A673 (cell line): ENCODE measurements around the gene DNAJC12. TPM values are rescaled to one million over a fixed set of nuclear protein-coding genes. Genes with fewer than 3 reads are reported as not detected.

Experiments used
- BruUV-seq: library from RNA; stranded (reverse); fragments of 400-500 nt; replicated peaks from 2 replicates; lab custom pipeline; 2021; lab: Mats Ljungman, UMichigan
- CTCF ChIA-PET: fragments of 300-600 bp; sonication (Branson Sonifier 250); formaldehyde crosslinking; loops from one replicate; lab custom pipeline; 2022; ENCODE audit warnings: antibody characterized with exemption; lab: Charles Lee
- POLR2A ChIA-PET: fragments of 300-600 bp; sonication (Branson Sonifier 250); formaldehyde crosslinking; loops from one replicate; lab custom pipeline; 2022; ENCODE audit warnings: antibody characterized with exemption; ENCODE audit not compliant: low non-redundant PET; lab: Charles Lee
- DNase-seq: peaks from one replicate; pipeline ENCODE4 v3.0.0-alpha.2; 2015; ENCODE audit warnings: low spot score
- H3K27ac ChIP-seq: fragments of 200-600 bp; sonication (generic); 2 replicates; pipeline ENCODE4 v1.5.1; 2016; ENCODE audit warnings: mixed run types, low read depth, mild to moderate bottlenecking, mixed read lengths, antibody characterized with exemption, low read length; ENCODE audit not compliant: poor library complexity, severe bottlenecking
- H3K27me3 ChIP-seq: fragments of 200-600 bp; sonication (generic); replicated peaks from 2 replicates; pipeline ENCODE4 v1.6.1; 2017; ENCODE audit warnings: mixed run types, low read depth, mild to moderate bottlenecking, mixed read lengths, antibody characterized with exemption, low read length; ENCODE audit not compliant: insufficient read depth, poor library complexity
- H3K36me3 ChIP-seq: fragments of 200-600 bp; sonication (generic); 2 replicates; pipeline ENCODE4 v1.6.1; 2016; ENCODE audit warnings: mixed run types, mild to moderate bottlenecking, mixed read lengths, antibody characterized with exemption, low read length; ENCODE audit not compliant: insufficient read depth, poor library complexity, severe bottlenecking
- H3K4me1 ChIP-seq: fragments of 200-600 bp; sonication (generic); 2 replicates; pipeline ENCODE4 v1.6.1; 2017; ENCODE audit warnings: mixed run types, mild to moderate bottlenecking, mixed read lengths, antibody characterized with exemption, low read length; ENCODE audit not compliant: insufficient read depth, poor library complexity, severe bottlenecking
- H3K4me3 ChIP-seq: fragments of 200-600 bp; sonication (generic); 2 replicates; pipeline ENCODE4 v1.5.1; 2016; ENCODE audit warnings: low read depth, mixed run types, mild to moderate bottlenecking, mixed read lengths, low read length; ENCODE audit not compliant: poor library complexity, severe bottlenecking
- H3K9me3 ChIP-seq: fragments of 200-600 bp; sonication (generic); 2 replicates; pipeline ENCODE4 v1.6.1; 2016; ENCODE audit warnings: mixed run types, low read depth, mild to moderate bottlenecking, mixed read lengths, antibody characterized with exemption, low read length; ENCODE audit not compliant: poor library complexity, severe bottlenecking
- CTCF ChIP-seq: fragments of 300-800, 200-600 bp; sonication (generic); conservative IDR thresholded peaks from 2 replicates; pipeline ENCODE4 v1.5.1; 2017; ENCODE audit warnings: low read depth, mild to moderate bottlenecking, antibody characterized with exemption, low read length, moderate library complexity, mixed read lengths
- EZH2 ChIP-seq: fragments of 200-600 bp; sonication (generic); IDR thresholded peaks from 2 replicates; pipeline ENCODE4 v1.6.1; 2017; ENCODE audit warnings: borderline replicate concordance, low read depth, mild to moderate bottlenecking, mixed read lengths, antibody characterized with exemption, low read length; ENCODE audit not compliant: poor library complexity, severe bottlenecking
- intact Hi-C: fragments of 100-400 bp; cut with micrococcal nuclease; formaldehyde crosslinking; loops from one replicate; pipeline ENCODE4 v1.10.0; 2022; ENCODE audit not compliant: unreplicated experiment
- total RNA-seq: library from RNA; stranded (reverse); gene quantifications from 2 replicates; pipeline ENCODE4 v1.2.3, GENCODE V29; 2021

DNAJC12 gene
- total RNA-seq, 1 experiment from 2014 or later = 182 TPM

DNA sequence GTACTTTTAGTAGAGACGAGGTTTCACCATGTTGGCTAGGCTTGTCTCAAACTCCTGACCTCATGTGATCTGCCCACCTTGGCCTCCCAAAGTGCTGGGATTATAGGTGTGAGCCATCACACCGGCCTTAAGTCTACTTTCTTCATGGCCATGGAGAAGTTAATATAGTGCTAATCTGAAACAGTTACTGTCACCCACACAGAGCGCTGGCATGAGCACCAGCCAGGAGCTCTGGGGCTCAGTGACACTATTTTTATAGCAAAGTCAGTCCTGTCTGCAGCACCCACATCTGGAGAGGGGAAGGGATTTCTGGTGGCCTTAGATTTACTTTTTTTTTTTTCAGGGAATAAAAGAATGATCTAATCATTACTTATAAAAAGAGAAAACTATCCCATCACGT is 21.3 kb downstream of the DNAJC12 start:
- Histone ChIP-seq H3K27ac (peak overlapping the region; percentile 90), H3K4me3 (no peak overlapping the region), H3K36me3 (peaks cover 31% of the 10 kb centered on the region), H3K4me1 (peaks cover 56% of the 10 kb centered on the region), H3K9me3 (peaks cover 7% of the 10 kb centered on the region), H3K27me3 (no peaks in the 10 kb centered on the region)
- POLR2A ChIA-PET = interaction anchor here (0.7 kb wide), 1 partner anchor 10 kb away, joined by 10 read pairs; no protein-coding TSS in a partner anchor
- TF ChIP-seq CTCF (no peak), EZH2 (no peak)
- BruUV-seq = no TSS peak
- intact Hi-C loops = no loop called here
- CTCF ChIA-PET = no interaction called here
- no peak for DNase-seq

DNA sequence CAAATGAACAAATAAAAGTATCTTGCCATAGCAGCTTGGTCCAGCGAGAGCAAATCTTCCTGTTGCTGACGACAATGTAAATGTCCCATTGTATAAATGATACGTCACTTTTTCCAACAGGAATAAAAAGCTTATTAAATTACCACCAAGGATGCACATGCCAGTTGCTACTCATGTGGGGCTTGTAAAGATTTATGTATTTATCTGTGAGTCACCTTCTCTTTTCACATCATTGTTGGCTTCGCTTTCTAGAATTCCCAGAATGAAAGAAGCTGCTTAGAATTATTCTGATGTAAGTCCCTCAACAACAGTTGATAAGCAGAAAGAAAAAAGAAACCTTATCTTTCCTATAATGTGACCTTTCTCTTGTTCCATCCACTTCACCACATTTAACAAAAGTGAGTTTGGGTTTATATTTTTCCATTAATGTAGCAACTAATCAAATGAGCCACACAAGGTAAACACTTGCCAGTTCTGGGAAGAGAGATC is 22.4 kb downstream of the DNAJC12 start:
- intact Hi-C loops = no loop called here
- CTCF ChIA-PET = no interaction called here
- no peaks in the 10 kb centered on the region for H3K27me3 ChIP-seq
- no TSS peak for BruUV-seq
- H3K4me1 ChIP-seq = peaks cover 45% of the 10 kb centered on the region
- H3K4me3 ChIP-seq = no peak overlapping the region
- H3K27ac ChIP-seq = peak overlapping the region; percentile 90
- peaks cover 37% of the 10 kb centered on the region for H3K36me3 ChIP-seq
- H3K9me3 ChIP-seq = peaks cover 7% of the 10 kb centered on the region
- DNase-seq = peak; percentile 87
- TF ChIP-seq EZH2 (no peak), CTCF (no peak)
- POLR2A ChIA-PET = interaction anchor here (0.6 kb wide), 2 partner anchors 14 to 19 kb away, joined by 9 to 10 read pairs; no protein-coding TSS in a partner anchor

DNA sequence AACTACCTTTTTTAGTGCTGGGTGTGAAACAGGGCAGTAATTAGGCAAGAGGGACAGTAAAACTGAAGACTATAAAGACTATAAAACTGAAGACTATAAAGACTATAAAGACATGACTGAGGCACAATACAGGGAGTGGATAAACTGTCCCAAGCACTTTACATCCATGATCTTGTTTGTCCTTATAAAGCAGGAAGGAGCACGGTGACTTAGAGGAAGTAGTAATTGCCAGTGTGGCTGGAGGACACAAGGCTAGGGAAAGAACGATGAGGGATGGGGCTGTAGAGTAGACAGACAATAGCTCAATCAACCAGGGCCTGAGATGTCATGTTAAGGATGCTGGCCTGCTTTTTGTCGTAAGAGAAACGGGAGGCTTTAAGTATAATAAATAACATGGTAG is 26.0 kb downstream of the DNAJC12 start:
- H3K4me1 ChIP-seq = peaks cover 17% of the 10 kb centered on the region
- no peak overlapping the region for H3K4me3 ChIP-seq
- ChIA-PET CTCF (no interaction called here), POLR2A (interaction anchor here (0.6 kb wide), 1 partner anchor 20 kb away, joined by 3 read pairs; no protein-coding TSS in a partner anchor)
- peak overlapping the region; percentile 51 for H3K27ac ChIP-seq
- no TSS peak for BruUV-seq
- peaks cover 7% of the 10 kb centered on the region for H3K9me3 ChIP-seq
- no peaks in the 10 kb centered on the region for H3K27me3 ChIP-seq
- DNase-seq = no peak
- TF ChIP-seq CTCF (no peak), EZH2 (no peak)
- intact Hi-C loops = no loop called here
- peaks cover 60% of the 10 kb centered on the region for H3K36me3 ChIP-seq
